Fibroblast of villous mesenchyme (primary cell): ENCODE data around the gene KDM6B. TPM values are rescaled to one million over a fixed set of nuclear protein-coding genes. Genes with fewer than 3 reads are reported as not detected.
A peak's percentile ranks its signal among the peaks of the same experiment; 100 is the strongest.

Experiments used
- DNase-seq: peaks from one replicate; pipeline ENCODE4 v3.0.0-alpha.2; 2010; ENCODE audit warnings: low read depth
- H3K4me3 ChIP-seq: 2 replicates; pipeline ENCODE4 v1.5.1; 2011; ENCODE audit warnings: low read depth, mild to moderate bottlenecking, low read length
- total RNA-seq: library from RNA; depleted of rRNA; stranded (reverse); fragments of >200 nt; gene quantifications from 2 replicates; pipeline ENCODE4 v1.2.3, GENCODE V29; 2012
- TF ChIP-seq, protein P1 (sequence below): IDR thresholded peaks from 2 replicates; pipeline ENCODE4 v1.5.1; 2012; ENCODE audit warnings: low read depth, mild to moderate bottlenecking, low read length; ENCODE audit not compliant: insufficient read depth

Gene KDM6B
- total RNA-seq, 1 donor: 3.0 TPM

GRCh38 chr17:7882629-7883028 is 48.6 kb downstream of the KDM6B start:
- TF ChIP-seq, protein P1, sequence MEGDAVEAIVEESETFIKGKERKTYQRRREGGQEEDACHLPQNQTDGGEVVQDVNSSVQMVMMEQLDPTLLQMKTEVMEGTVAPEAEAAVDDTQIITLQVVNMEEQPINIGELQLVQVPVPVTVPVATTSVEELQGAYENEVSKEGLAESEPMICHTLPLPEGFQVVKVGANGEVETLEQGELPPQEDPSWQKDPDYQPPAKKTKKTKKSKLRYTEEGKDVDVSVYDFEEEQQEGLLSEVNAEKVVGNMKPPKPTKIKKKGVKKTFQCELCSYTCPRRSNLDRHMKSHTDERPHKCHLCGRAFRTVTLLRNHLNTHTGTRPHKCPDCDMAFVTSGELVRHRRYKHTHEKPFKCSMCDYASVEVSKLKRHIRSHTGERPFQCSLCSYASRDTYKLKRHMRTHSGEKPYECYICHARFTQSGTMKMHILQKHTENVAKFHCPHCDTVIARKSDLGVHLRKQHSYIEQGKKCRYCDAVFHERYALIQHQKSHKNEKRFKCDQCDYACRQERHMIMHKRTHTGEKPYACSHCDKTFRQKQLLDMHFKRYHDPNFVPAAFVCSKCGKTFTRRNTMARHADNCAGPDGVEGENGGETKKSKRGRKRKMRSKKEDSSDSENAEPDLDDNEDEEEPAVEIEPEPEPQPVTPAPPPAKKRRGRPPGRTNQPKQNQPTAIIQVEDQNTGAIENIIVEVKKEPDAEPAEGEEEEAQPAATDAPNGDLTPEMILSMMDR: no peak
- no peak for DNase-seq
- H3K4me3 ChIP-seq: peak overlapping the region; percentile 18

Other genes starting within 250 kb of the KDM6B start
- gene SOX15, start 244.1 kb upstream of the KDM6B start, total RNA-seq: under 0.01 and 0.64 TPM in 2 replicates
- 37.4 and 39.7 TPM in 2 replicates for gene FXR2, start 219.3 kb upstream of the KDM6B start, total RNA-seq
- 23.3 and 37.0 TPM in 2 replicates for gene SAT2, start 206.4 kb upstream of the KDM6B start, total RNA-seq
- 0.64 and 0.86 TPM in 2 replicates for gene SHBG, start 204.1 kb upstream of the KDM6B start, total RNA-seq
- gene ATP1B2, start 183.3 kb upstream of the KDM6B start, total RNA-seq: not detected in 2 replicates
- 50.6 and 79.5 TPM in 2 replicates for gene TP53, start 146.7 kb upstream of the KDM6B start, total RNA-seq
- gene WRAP53, start 145.7 kb upstream of the KDM6B start, total RNA-seq: 5.2 and 6.0 TPM in 2 replicates
- 0.32 and 0.43 TPM in 2 replicates for gene EFNB3, start 129.0 kb upstream of the KDM6B start, total RNA-seq
- gene DNAH2, start 116.5 kb upstream of the KDM6B start, total RNA-seq: under 0.01 and 0.43 TPM in 2 replicates
- 0.43 and 1.3 TPM in 2 replicates for gene TMEM88, start 20.8 kb downstream of the KDM6B start, total RNA-seq
- 55.3 and 73.1 TPM in 2 replicates for gene NAA38, start 23.3 kb downstream of the KDM6B start, total RNA-seq
- gene CYB5D1, start 23.8 kb downstream of the KDM6B start, total RNA-seq: 6.4 and 11.2 TPM in 2 replicates
- 103 and 111 TPM in 2 replicates for gene CHD3, start 54.6 kb downstream of the KDM6B start, total RNA-seq
- 2.2 and 4.2 TPM in 2 replicates for gene RNF227, start 82.1 kb downstream of the KDM6B start, total RNA-seq
- 1.3 and 1.7 TPM in 2 replicates for gene KCNAB3, start 95.6 kb downstream of the KDM6B start, total RNA-seq
- 42.7 and 47.4 TPM in 2 replicates for gene TRAPPC1, start 97.7 kb downstream of the KDM6B start, total RNA-seq
- 21.3 and 25.5 TPM in 2 replicates for gene CNTROB, start 98.0 kb downstream of the KDM6B start, total RNA-seq
- under 0.01 TPM in 1 of 2 replicates, not detected in the other for gene GUCY2D, start 168.4 kb downstream of the KDM6B start, total RNA-seq
- gene ALOX15B, start 204.8 kb downstream of the KDM6B start, total RNA-seq: not detected in 2 replicates